Measurements from ENCODE around the gene NECTIN4.

GRCh38 chr1:161077426-161077825 is 11.9 kb downstream of the NECTIN4 start:
- no peak for TF ChIP-seq CTCF (conservative IDR thresholded peaks at IDR 0.05; ENCODE audit: low read length)
- TF ChIP-seq EZH2phosphoT487 (IDR thresholded peaks at IDR 0.05; ENCODE audit: borderline replicate concordance, low read depth, low read length), result no peak
